HG03521 (cell line): Measurements from ENCODE around the gene EVA1A.
"Not testable (repeated sequence)": the region's sequence is repeated elsewhere in the genome, so short reads cannot be mapped to it uniquely, and the experiment has no call there.

ENCODE experiments used
- ATAC-seq: cut with Tn5 transposase; IDR thresholded peaks from one replicate; pipeline ENCODE4 v1.9.1; 2021; ENCODE audit warnings: mild to moderate bottlenecking, moderate library complexity; ENCODE audit not compliant: unreplicated experiment

EVA1A gene

DNA sequence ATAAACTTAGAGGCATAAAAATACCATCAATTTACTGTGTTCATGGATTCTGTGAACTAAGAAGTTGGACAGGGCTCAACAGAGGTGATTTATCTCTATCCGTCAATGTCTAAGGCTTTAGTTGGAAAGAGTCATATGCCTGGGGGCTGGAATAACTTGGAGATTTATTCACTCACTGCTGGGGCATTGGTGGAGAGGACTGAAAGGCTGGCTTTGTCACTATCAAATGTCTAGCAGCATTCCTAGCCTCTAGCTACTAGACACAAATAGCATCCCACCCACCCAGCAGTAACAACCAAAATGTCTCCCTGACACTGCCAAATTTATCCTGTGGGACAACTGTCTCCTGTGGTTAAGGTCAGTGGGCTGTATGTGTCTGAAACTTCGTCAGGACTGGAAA is 71.0 kb downstream of the EVA1A start:
- no peak for ATAC-seq

DNA sequence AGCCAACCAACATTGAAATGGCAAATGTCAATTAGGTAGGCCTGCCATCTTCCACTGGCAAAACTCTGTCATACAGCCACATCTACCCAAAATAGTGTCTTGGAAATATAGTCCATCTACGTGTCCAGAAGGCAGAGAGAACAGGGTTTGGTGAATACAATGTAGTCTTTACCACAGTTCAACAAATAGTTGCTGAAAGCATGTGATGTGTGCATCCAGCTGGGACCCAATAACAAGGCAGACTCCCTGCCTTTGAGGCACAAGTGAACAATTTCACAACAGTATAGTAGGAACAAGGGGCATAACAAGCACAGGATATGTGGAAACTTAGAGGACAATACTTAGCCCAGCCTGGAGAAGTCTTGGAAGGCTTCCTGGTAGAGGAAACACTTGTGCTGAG is 72.6 kb downstream of the EVA1A start:
- ATAC-seq, result no peak

DNA sequence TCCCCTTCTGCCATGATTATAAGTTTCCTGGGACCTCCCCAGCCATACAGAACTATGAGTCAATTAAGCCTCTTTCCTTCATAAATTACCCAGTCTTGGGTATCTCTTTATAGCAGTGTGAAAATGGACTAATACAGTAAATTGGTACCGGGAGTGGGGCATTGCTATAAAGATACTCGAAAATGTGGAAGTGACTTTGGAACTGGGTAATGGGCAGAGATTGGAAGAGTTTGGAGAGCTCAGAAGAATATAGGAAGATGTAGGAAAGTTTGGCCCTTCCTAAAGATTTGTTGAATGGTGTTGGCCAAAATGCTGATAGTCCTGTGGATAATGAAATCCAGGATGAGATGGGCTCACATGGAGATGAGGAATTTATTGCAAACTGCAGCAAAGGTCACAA is 74.0 kb downstream of the EVA1A start:
- not testable (repeated sequence) for ATAC-seq

DNA sequence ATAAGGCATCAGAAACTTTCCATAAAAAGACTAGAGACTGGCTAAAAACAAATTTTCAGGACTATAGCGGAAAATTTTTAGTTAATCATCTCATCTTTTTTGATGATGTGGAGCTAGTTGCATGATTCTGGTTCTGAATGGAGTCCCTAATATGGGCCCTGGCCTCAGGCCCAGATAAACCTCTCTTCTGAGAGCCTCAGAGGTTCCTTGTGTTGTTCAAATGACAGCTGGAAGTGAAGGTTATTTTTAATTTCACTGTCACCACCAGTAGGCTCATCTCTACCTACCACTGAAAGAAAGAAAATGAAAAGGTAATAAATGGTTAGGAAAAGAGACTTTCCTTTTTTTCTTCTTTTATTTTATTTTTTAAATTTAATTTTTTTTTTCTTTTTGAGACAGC is 75.9 kb downstream of the EVA1A start:
- ATAC-seq, result no peak

DNA sequence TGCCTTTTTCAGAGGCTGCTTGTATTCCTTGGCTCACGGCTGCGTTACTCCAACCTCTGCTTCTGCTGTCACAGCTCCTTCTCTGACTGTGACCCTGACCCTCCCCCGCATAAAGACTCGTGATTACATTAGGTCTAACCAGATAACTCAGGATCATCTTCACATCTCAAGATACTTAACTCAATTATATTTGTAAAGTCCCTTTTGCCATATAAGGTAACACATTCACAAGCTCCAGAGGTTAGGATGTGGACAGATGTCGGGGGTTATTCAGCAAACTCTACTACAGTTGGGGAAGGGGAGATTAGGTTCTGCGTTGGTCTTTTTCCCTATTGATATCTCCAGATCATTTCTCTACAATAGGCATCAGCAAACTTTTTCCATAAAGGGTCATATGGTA is 76.9 kb downstream of the EVA1A start:
- no peak for ATAC-seq

- no peak for ATAC-seq
These were observed 78.3 kb downstream of the EVA1A start for GRCh38 chr2:75482398-75482797.

DNA sequence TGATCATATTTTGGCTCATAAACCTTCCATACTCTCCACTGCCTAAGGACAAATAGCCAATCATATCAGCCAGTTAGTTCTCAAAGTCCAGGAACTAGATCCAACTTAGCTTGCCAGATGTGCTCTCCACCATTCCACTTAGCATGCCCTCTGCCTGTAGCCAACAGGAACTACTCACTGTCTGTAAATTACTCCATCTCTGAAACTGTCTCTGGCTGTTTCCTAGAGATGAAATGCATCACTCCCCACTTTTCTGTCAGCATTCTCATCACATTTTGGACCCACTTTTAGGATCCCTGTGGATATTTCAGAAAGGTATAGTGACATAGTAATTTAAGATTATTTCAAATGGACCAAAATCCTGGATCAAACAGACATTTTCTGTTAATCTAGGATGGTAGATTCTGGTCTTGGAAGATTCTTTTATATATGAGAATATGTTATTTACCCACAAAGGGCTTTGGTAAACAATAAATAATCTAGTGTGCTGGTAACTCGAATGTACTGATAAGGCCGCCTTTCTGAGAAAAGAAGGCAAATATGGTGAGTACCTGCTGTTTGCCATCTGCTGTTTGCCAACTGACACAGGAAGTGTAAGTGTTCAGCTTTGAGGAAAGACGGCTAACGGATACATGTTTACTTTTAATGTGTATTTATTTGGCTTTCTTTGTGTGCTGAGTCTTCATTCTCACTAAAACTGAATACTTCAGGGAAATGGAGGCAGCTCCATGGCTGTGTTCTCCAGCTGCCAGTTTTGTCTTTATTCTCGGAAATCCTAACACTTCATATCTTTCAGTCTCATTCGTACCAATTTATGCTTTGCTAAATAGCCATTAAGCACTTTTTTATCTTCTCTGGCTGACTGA is 79.5 kb downstream of the EVA1A start:
- ATAC-seq, result no peak

DNA sequence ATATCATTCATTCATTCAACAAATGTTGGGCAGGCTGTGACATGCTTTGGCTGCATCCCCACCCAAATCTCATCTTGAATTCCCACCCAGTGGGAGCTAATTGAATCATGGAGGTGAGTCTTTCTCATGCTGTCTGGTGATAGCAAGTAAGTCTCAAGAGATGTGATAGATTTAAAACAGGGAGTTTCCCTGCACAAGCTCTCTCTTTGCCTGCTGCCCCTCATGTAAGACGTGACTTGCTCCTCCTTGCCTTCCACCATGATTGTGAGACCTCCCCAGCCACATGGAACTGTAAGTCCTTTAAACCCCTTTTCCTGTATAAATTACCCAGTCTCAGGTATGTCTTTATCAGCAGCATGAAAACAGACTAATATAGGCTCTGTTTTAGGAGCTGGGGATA is 83.0 kb downstream of the EVA1A start:
- not testable (repeated sequence) for ATAC-seq

DNA sequence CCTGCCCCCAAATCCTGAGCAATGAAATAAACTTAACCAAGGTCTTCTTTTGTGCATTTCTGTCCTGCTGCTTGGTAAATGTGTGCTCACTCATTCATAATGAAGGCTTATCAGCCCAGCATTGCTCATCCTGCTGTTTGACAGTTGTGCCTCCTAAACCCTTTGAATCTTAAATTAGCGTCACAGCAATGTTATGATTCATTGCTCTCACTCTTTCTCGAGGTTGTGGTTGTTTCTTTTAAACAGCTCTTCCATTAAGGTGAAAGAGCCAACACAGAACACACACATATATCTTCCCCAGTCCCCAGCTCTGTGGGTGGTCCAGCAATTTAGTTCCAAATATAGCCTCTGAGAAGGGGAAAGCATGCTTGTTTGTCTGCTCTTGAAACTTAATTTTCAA is 84.0 kb downstream of the EVA1A start:
- ATAC-seq, result no peak

- no peak for ATAC-seq
These were observed 84.8 kb downstream of the EVA1A start for GRCh38 chr2:75475976-75476375.

DNA sequence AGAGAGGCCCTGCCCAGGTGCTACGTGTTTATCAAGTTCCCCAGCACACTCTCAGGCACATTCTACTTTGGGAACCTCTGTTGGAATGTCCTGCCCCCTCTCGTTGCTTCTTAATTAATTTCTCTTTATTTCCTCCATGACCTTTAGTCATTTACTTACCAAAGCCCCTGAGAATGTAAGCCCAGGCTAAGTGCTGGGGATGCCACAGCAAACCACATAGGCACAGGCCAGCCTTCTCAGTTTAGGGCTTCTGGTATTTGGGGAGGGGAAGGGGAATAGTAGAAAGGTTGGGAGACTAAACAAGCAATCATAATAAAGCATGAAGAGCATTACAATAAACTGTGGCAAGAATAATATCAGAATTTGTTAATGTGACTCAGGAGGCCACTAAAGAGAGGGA is 85.7 kb downstream of the EVA1A start:
- ATAC-seq, result no peak

DNA sequence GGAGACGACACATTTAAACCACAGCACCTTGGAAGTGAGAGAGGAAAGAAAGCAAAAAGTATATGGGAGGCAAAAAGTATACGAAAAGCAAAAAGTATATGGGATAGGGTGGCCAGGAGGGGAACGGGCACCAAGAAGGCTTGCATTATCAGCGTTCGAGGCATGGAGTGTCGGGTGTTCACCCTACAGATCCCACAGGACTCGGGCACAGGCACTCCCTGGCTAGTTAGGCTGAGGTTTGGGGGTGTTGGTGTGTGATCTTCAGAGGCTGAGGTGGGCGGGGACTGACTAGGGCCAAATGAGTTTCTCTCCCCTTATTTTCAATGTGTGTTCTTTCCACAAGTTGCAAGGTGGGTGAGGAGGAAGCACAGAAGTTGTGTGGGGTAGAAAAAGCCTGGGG is 86.6 kb downstream of the EVA1A start:
- ATAC-seq, result no peak

DNA sequence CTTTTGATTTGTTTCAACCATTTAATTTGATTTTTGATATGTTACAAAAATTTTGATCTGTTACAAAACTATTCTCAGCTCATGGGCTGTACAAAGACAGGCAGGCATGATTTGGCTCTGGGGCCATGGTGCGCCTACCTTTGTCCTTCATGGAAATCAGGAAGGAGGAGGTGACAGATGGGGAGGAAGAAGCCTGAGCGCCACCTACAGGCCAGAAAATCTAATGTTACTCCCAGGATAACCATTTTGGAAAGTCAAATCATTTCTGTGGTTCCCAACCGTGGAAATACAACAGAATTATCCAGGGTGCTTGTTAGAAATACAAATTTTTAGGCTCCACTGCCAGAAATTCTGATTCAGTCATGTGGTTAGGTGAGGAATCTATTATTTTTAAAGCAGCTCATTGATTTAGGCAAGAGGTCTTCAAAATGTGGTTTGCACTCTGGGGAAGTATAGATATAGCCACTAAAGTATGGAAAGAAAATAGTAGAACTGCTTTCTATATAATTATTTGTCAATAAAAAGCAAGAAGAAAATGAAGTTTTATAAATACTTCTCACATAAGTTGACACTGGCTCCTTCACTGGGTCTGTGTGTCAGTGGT is 93.9 kb downstream of the EVA1A start:
- ATAC-seq, result no peak

- ATAC-seq, result no peak
These were observed 95.3 kb downstream of the EVA1A start for GRCh38 chr2:75465317-75465984.

- ATAC-seq, result no peak
These were observed 96.3 kb downstream of the EVA1A start for GRCh38 chr2:75464348-75464946.

DNA sequence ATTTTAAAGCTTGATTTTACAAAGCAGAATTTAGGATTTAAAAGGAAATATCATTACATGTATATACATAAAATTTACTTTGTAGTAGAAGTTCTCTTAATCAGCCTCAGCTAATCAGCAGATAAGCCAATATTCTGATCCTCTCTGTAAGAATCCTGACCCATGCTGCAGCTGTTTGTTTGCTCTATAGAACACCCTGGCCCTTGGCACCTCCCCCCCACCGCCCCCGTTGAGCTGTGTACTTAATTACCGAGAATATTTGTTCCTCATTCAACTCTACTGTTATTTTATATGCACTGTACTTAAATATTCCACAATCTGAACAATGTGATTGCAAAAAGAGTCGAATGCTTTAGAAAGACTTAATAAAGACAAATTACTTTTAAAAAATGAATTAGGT is 98.0 kb downstream of the EVA1A start:
- no peak for ATAC-seq

GRCh38 chr2:75462206-75462605 is 98.5 kb downstream of the EVA1A start:
- no peak for ATAC-seq

GRCh38 chr2:75460630-75461029 is 100.1 kb downstream of the EVA1A start:
- ATAC-seq, result no peak

- no peak for ATAC-seq
These were observed 101.0 kb downstream of the EVA1A start for GRCh38 chr2:75459565-75460310.

DNA sequence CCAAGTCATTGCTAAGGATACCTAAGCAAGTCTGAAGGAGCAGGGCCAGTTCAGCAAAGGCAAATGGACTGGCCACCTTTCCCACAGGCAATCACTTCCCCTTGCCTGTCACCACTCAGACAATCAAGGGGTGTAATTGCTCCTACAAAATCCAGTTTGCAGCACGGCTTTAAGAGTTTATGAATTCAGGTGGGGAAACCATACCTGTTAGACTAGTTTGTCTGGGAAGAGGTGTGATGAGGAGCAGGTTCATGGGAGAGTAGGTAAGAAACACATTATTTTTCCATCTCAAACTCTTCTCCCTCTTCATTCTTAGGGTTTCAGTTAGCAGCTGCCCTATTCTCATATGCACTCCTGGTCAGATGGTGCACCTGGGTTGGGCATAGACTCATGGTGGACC is 102.5 kb downstream of the EVA1A start:
- no peak for ATAC-seq

- no peak for ATAC-seq
These were observed 103.9 kb downstream of the EVA1A start for GRCh38 chr2:75456825-75457224.
